GM10248 (cell line): Measurements from ENCODE around the gene STAT4.

ENCODE experiments used
- CTCF ChIA-PET: fragments of 300-600 bp; sonication (Branson Sonifier 250); formaldehyde crosslinking; extraction: SDS; loops from one replicate; lab custom pipeline; 2021; ENCODE audit warnings: antibody characterized with exemption; lab: Yijun Ruan, JAX
- POLR2A ChIA-PET: fragments of 350-650 bp; sonication (Branson Sonifier 250); formaldehyde crosslinking; extraction: SDS; loops from one replicate; lab custom pipeline; 2020; ENCODE audit warnings: antibody characterized with exemption; lab: Yijun Ruan, JAX
- DNase-seq: peaks from one replicate; pipeline ENCODE4 v3.0.0; 2012; ENCODE audit errors: extremely low spot score
- TF ChIP-seq, protein P1 (sequence below): IDR thresholded peaks from 2 replicates; pipeline ENCODE4 v1.5.1; 2012; ENCODE audit warnings: mild to moderate bottlenecking, low read depth; ENCODE audit errors: extremely low read depth, missing control alignments, control extremely low read depth

Gene STAT4, protein sequence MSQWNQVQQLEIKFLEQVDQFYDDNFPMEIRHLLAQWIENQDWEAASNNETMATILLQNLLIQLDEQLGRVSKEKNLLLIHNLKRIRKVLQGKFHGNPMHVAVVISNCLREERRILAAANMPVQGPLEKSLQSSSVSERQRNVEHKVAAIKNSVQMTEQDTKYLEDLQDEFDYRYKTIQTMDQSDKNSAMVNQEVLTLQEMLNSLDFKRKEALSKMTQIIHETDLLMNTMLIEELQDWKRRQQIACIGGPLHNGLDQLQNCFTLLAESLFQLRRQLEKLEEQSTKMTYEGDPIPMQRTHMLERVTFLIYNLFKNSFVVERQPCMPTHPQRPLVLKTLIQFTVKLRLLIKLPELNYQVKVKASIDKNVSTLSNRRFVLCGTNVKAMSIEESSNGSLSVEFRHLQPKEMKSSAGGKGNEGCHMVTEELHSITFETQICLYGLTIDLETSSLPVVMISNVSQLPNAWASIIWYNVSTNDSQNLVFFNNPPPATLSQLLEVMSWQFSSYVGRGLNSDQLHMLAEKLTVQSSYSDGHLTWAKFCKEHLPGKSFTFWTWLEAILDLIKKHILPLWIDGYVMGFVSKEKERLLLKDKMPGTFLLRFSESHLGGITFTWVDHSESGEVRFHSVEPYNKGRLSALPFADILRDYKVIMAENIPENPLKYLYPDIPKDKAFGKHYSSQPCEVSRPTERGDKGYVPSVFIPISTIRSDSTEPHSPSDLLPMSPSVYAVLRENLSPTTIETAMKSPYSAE

DNA sequence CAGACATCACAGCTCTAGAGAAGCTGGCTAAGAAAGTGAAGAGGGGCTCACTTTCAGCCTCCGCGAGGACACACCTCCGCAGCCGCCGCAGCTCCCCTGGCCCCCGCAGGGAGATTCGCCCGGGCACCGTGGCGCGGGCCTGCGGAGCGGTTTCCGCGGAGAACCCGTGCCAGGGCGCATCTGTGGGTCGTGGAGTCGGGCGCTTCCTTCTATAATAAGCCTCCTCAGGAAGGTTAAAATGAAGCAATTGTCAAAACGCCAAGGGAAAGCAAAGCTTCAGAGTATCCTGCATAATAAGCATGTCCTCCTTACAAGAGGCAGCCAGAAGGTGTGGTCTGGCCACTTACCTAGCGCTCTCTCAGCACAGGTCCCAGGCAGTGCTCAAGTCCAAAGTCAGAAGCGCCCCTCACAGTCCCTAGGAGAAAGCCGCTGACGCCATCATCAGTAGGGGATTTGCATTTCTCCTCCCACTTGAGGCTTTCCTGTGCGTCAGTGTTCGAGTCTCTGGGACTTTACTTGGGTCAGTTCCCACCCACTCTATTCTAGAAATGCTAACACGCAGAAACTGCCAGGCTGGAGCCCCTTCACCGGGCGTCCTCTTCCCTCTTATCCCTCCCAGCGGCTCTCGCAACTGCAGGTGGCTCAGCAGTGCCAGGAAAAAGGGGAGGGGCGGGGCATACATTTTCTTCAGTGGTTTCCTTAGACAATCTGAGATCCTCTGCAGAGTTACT is at the start of gene STAT4:
STAT4 (minus strand) TSS at position 395 of the 731 bp plus-strand sequence. CDS start 2,791 bp downstream, outside the sequence.
- CTCF ChIA-PET, result interaction anchor here (0.8 to 4.9 kb wide), 7 partner anchors 11 to 98 kb away, joined by 3 to 49 read pairs (median 3); no protein-coding TSS in a partner anchor
- TF ChIP-seq, protein P1, sequence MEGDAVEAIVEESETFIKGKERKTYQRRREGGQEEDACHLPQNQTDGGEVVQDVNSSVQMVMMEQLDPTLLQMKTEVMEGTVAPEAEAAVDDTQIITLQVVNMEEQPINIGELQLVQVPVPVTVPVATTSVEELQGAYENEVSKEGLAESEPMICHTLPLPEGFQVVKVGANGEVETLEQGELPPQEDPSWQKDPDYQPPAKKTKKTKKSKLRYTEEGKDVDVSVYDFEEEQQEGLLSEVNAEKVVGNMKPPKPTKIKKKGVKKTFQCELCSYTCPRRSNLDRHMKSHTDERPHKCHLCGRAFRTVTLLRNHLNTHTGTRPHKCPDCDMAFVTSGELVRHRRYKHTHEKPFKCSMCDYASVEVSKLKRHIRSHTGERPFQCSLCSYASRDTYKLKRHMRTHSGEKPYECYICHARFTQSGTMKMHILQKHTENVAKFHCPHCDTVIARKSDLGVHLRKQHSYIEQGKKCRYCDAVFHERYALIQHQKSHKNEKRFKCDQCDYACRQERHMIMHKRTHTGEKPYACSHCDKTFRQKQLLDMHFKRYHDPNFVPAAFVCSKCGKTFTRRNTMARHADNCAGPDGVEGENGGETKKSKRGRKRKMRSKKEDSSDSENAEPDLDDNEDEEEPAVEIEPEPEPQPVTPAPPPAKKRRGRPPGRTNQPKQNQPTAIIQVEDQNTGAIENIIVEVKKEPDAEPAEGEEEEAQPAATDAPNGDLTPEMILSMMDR, result peak; percentile 13
- POLR2A ChIA-PET, result interaction anchor here (0.7 kb wide), 1 partner anchor 17 kb away, joined by 3 read pairs; no protein-coding TSS in a partner anchor
- peak; percentile 72 for DNase-seq

DNA sequence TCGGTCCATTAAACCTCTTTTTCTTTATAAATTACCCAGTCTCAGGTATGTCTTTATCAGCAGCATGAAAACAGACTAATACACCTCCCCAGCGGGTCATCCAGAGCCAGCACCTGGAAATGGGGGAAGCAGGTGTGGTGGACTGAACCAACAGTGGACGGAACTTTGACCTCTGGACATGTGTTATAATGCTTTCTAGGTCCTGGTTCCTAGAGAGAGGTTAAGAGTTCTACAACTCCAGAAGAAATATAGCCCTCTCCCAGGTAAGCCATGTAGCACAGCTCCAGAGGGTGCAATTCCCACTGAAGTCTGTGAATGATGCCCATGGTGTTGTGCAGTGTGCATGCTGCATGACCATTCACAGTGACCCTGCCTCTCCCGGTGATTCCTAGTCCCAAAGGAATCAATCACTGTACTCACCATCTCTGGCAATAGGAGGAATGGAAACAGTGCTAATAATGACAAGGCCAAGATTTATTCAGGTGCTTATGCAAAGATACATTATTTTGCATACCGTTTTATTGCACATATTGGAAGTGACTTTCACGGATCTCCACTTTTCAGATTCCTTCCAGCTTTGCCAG is 49.2 kb upstream of the STAT4 start:
- TF ChIP-seq, protein P1, result no peak
- ChIA-PET POLR2A (no interaction called here), CTCF (interaction anchor here (0.9 kb wide), 1 partner anchor 8 kb away, joined by 3 read pairs; no protein-coding TSS in a partner anchor)
- DNase-seq, result no peak

DNA sequence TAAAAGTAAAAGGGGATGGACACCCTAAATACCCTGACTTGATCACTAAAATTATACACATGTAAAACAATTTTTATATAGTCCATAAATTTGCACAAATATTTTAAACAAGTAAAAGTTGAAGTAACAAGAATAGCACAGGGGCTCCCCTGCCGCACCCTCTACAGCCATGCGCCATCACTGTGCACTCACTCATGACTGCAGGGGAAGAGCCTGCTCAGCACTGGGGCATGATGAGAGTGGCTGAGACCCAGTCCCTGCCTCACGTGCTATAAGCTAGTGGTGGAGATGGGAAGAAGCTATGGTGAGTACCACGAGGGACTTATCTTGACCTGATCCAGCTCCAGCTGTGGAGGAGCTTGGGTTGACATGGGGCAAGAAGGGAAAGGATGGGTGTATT is 47.5 kb upstream of the STAT4 start:
- ChIA-PET POLR2A (no interaction called here), CTCF (interaction anchor here (1.1 to 1.5 kb wide), 6 partner anchors 10 to 127 kb away, joined by 3 to 8 read pairs (median 4); no protein-coding TSS in a partner anchor)
- TF ChIP-seq, protein P1, result no peak
- no peak for DNase-seq

DNA sequence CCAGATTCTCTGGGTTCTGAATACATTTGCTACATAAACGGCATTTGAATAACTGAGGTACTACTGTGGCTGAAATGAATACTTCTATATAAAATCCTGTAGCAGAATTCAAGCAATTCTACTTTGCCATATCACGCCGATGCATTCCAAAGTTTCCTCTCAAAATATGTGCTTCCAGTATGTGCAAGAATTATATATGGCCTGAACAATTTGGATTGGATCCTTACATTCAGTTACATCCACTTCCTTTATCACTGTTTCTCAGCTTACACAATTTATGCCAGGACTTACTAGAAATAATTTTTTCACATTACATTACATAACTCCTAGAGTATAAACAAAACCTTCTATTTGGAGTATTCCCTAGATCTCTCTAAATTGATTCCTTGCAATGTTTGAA is 46.3 kb upstream of the STAT4 start:
- ChIA-PET CTCF (interaction anchor here (0.8 to 1.2 kb wide), 3 partner anchors 21 to 145 kb away, joined by 3 to 8 read pairs (median 4); no protein-coding TSS in a partner anchor), POLR2A (no interaction called here)
- TF ChIP-seq, protein P1, result no peak
- DNase-seq, result no peak

DNA sequence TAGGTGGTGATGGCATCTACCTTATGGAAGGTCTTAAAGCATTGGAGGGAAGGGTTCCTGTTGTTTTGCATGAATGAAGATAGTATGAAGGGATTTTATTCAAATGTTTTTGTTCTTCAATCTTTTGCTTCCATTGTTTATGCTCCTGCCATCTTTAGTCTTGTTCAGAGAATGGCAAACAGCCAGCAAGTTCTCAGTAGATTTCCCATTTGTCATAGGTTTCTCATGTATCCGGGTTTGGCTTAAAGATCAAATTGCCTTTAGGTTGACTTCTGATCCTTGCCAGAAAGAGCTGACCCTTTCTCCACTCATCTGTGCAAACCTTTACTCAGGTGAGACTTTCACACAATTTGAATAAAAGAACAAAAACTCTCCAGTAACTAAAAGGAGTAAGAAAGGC is 44.2 kb upstream of the STAT4 start:
- POLR2A ChIA-PET, result no interaction called here
- CTCF ChIA-PET, result interaction anchor here (0.8 to 2.6 kb wide), 6 partner anchors 28 to 327 kb away, joined by 3 to 6 read pairs (median 3); no protein-coding TSS in a partner anchor
- DNase-seq, result no peak
- TF ChIP-seq, protein P1, result no peak
